GM12878 (cell line): ENCODE measurements around the gene IQSEC2.

Experiments used
- CTCF ChIP-seq, 3 experiments: IDR thresholded peaks in 2 of 3; conservative IDR thresholded peaks in 1 of 3; 2 replicates each; pipeline ENCODE4 v1.5.1; 2011; ENCODE audit warnings: low read depth in 3 of 3, low read length in 3 of 3, mild to moderate bottlenecking in 3 of 3, control low read depth in 2 of 3, moderate library complexity in 2 of 3, inconsistent platforms in 1 of 3, mixed read lengths in 1 of 3; ENCODE audit not compliant: control insufficient read depth in 2 of 3, insufficient read depth in 1 of 3; ENCODE audit errors: extremely low read depth in 1 of 3
- E2F4 ChIP-seq: IDR thresholded peaks from 2 replicates; pipeline ENCODE4 v1.6.1; 2012; ENCODE audit warnings: low read depth, low read length, improper control_type of control experiment
- ELK1 ChIP-seq: IDR thresholded peaks from 2 replicates; pipeline ENCODE4 v1.6.1; 2012; ENCODE audit warnings: low read depth, low read length, improper control_type of control experiment
- HDAC6 ChIP-seq: fragments of 200-600 bp; sonication (generic); IDR thresholded peaks from one replicate; pipeline ENCODE4 v1.8.0; 2017; ENCODE audit warnings: antibody characterized with exemption; ENCODE audit not compliant: unreplicated experiment
- MAX ChIP-seq: IDR thresholded peaks from 2 replicates; pipeline ENCODE4 v1.6.1; 2012; ENCODE audit warnings: low read depth, low read length, improper control_type of control experiment
- POLR2A ChIP-seq: IDR thresholded peaks from 2 replicates; pipeline ENCODE4 v1.6.1; 2011; ENCODE audit warnings: low read depth, mild to moderate bottlenecking, low read length
- TBL1XR1 ChIP-seq: IDR thresholded peaks from 2 replicates; pipeline ENCODE4 v1.6.1; 2012; ENCODE audit warnings: low read depth, low read length, improper control_type of control experiment
- ZNF274 ChIP-seq: IDR thresholded peaks from one replicate; pipeline ENCODE4 v1.8.0; 2011; ENCODE audit not compliant: insufficient read length, insufficient read depth

GRCh38 chrX:53290441-53291041, 9.2 kb upstream of the IQSEC2 start:
- no peak for TF ChIP-seq TBL1XR1
- no peak for TF ChIP-seq CTCF (IDR thresholded peaks at IDR 0.05 in 2 of 3, conservative IDR thresholded peaks at IDR 0.05 in 1 of 3; ENCODE audit: control insufficient read depth in 2 of 3, extremely low read depth in 1 of 3, insufficient read depth in 1 of 3, low read depth in 3 of 3, low read length in 3 of 3)
- no peak for TF ChIP-seq MAX
- TF ChIP-seq ELK1: no peak
- no peak for TF ChIP-seq HDAC6
- no peak for TF ChIP-seq E2F4
- TF ChIP-seq ZNF274: no peak
- no peak for TF ChIP-seq POLR2A
